ENCODE data around the gene RAB11FIP4.

- no peak for TF ChIP-seq STAT3 (IDR thresholded peaks at IDR 0.05; ENCODE audit: low read depth, low read length)
- no peak for TF ChIP-seq CHD2 (IDR thresholded peaks at IDR 0.05; ENCODE audit: borderline replicate concordance, low read depth, low read length)
- TF ChIP-seq TCF12 (IDR thresholded peaks at IDR 0.05; ENCODE audit: low read depth, low read length) = no peak
- TF ChIP-seq POLR2A (IDR thresholded peaks at IDR 0.05; ENCODE audit: low read depth, low read length) = no peak
- TF ChIP-seq, protein P1, sequence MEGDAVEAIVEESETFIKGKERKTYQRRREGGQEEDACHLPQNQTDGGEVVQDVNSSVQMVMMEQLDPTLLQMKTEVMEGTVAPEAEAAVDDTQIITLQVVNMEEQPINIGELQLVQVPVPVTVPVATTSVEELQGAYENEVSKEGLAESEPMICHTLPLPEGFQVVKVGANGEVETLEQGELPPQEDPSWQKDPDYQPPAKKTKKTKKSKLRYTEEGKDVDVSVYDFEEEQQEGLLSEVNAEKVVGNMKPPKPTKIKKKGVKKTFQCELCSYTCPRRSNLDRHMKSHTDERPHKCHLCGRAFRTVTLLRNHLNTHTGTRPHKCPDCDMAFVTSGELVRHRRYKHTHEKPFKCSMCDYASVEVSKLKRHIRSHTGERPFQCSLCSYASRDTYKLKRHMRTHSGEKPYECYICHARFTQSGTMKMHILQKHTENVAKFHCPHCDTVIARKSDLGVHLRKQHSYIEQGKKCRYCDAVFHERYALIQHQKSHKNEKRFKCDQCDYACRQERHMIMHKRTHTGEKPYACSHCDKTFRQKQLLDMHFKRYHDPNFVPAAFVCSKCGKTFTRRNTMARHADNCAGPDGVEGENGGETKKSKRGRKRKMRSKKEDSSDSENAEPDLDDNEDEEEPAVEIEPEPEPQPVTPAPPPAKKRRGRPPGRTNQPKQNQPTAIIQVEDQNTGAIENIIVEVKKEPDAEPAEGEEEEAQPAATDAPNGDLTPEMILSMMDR (IDR thresholded peaks at IDR 0.05 in 2 of 3, conservative IDR thresholded peaks at IDR 0.05 in 1 of 3; ENCODE audit: control insufficient read depth in 2 of 3, extremely low read depth in 1 of 3, insufficient read depth in 1 of 3, low read depth in 3 of 3, low read length in 3 of 3) = no peak
These were observed 105.1 kb downstream of the RAB11FIP4 start for GRCh38 chr17:31496601-31497000.
